NCI-H446 treated with DMSO at 0.1 percent for 48 hours (cell line): Measurements from ENCODE around the gene MYO5C.
"Not testable (repeated sequence)": the region's sequence is repeated elsewhere in the genome, so short reads cannot be mapped to it uniquely, and the experiment has no call there.

Experiments
- DNase-seq: peaks from one replicate; lab custom pipeline; 2025; lab: John Stamatoyannopoulos, UW

The MYO5C gene

GRCh38 chr15:52306270-52306669, 10.7 kb upstream of the MYO5C start:
- DNase-seq = no peak

- no peak for DNase-seq
Measured at GRCh38 chr15:52303093-52303772, 7.6 kb upstream of the MYO5C start.

- no peak for DNase-seq
Measured at GRCh38 chr15:52301265-52301847, 5.8 kb upstream of the MYO5C start.

- DNase-seq = no peak
Measured at GRCh38 chr15:52294881-52295420, 653 bp downstream of the MYO5C start.

- DNase-seq = no peak
Measured at GRCh38 chr15:52292780-52293392, 2.7 kb downstream of the MYO5C start.

GRCh38 chr15:52291204-52291603, 4.4 kb downstream of the MYO5C start:
- no peak for DNase-seq

- DNase-seq = no peak
Measured at GRCh38 chr15:52290800-52291199, 4.8 kb downstream of the MYO5C start.

- no peak for DNase-seq
Measured at GRCh38 chr15:52290329-52290728, 5.3 kb downstream of the MYO5C start.

- no peak for DNase-seq
Measured at GRCh38 chr15:52289629-52290081, 5.9 kb downstream of the MYO5C start.

- no peak for DNase-seq
Measured at GRCh38 chr15:52288986-52289385, 6.6 kb downstream of the MYO5C start.

GRCh38 chr15:52288051-52288942, 7.3 kb downstream of the MYO5C start:
- no peak for DNase-seq

- no peak for DNase-seq
Measured at GRCh38 chr15:52287114-52287513, 8.5 kb downstream of the MYO5C start.

GRCh38 chr15:52285941-52286340, 9.7 kb downstream of the MYO5C start:
- not testable (repeated sequence) for DNase-seq

GRCh38 chr15:52284164-52284563, 11.4 kb downstream of the MYO5C start:
- DNase-seq = no peak

- DNase-seq = no peak
Measured at GRCh38 chr15:52283281-52283680, 12.3 kb downstream of the MYO5C start.

- DNase-seq = no peak
Measured at GRCh38 chr15:52282418-52282817, 13.2 kb downstream of the MYO5C start.

GRCh38 chr15:52281085-52282035, 14.2 kb downstream of the MYO5C start:
- no peak for DNase-seq

- no peak for DNase-seq
Measured at GRCh38 chr15:52280326-52281084, 15.1 kb downstream of the MYO5C start.

- no peak for DNase-seq
Measured at GRCh38 chr15:52278636-52279367, 16.8 kb downstream of the MYO5C start.

- no peak for DNase-seq
Measured at GRCh38 chr15:52278135-52278534, 17.5 kb downstream of the MYO5C start.
